Panc1 (cell line): ENCODE data around the gene COL11A2. TPM values are rescaled to one million over a fixed set of nuclear protein-coding genes. Genes with fewer than 3 reads are reported as not detected.

Source experiments
- ATAC-seq: fragments of 200-7000 bp; cut with Tn5 transposase; 2 replicates; pipeline ENCODE4 v1.9.1; 2020; ENCODE audit warnings: mild to moderate bottlenecking, moderate library complexity
- BruUV-seq: library from RNA; stranded (reverse); fragments of 400-500 nt; replicated peaks from 2 replicates; lab custom pipeline; 2021; lab: Mats Ljungman, UMichigan
- CTCF ChIA-PET: fragments of 300-600 bp; sonication (Branson Sonifier 250); formaldehyde crosslinking; loops from one replicate; lab custom pipeline; 2022; ENCODE audit warnings: antibody characterized with exemption; lab: Charles Lee
- POLR2A ChIA-PET: fragments of 300-600 bp; sonication (Branson Sonifier 250); formaldehyde crosslinking; loops from one replicate; lab custom pipeline; 2022; ENCODE audit warnings: antibody characterized with exemption; lab: Charles Lee
- DNase-seq: peaks from one replicate; pipeline ENCODE4 v3.0.0-alpha.2; 2010; ENCODE audit warnings: low read depth, low spot score
- H3K27ac ChIP-seq: 2 replicates; pipeline ENCODE4 v1.5.1; 2011; ENCODE audit warnings: mild to moderate bottlenecking, low read length, inconsistent platforms
- H3K27me3 ChIP-seq: fragments of 200-500 bp; sonication (Bioruptor generic); 2 replicates; pipeline ENCODE4 v1.6.0; 2014; ENCODE audit warnings: low read length, inconsistent platforms; ENCODE audit not compliant: control insufficient read depth, insufficient read depth
- H3K36me3 ChIP-seq: fragments of 200-500 bp; sonication (Bioruptor generic); 2 replicates; pipeline ENCODE4 v1.5.1; 2014; ENCODE audit warnings: inconsistent platforms, mild to moderate bottlenecking, low read length, moderate library complexity; ENCODE audit not compliant: control insufficient read depth, insufficient read depth
- H3K4me1 ChIP-seq: 2 replicates; pipeline ENCODE4 v1.5.1; 2011; ENCODE audit warnings: inconsistent platforms, mild to moderate bottlenecking, low read length, moderate library complexity; ENCODE audit not compliant: control insufficient read depth, insufficient read depth
- H3K4me3 ChIP-seq, 2 experiments: 2 replicates each; pipeline ENCODE4 v1.5.1; 2011 to 2012; ENCODE audit warnings: low read depth in 2 of 2, low read length in 2 of 2, mild to moderate bottlenecking in 2 of 2, inconsistent platforms in 1 of 2, moderate library complexity in 1 of 2
- H3K9me3 ChIP-seq: fragments of 200-500 bp; sonication (Bioruptor generic); 2 replicates; pipeline ENCODE4 v1.5.1; 2014; ENCODE audit warnings: low read depth, mild to moderate bottlenecking, inconsistent platforms, low read length, moderate library complexity; ENCODE audit not compliant: control insufficient read depth, insufficient read depth
- CTCF ChIP-seq: fragments of 450-650 bp; IDR thresholded peaks from 2 replicates; pipeline ENCODE4 v1.5.1; 2017; ENCODE audit warnings: mild to moderate bottlenecking
- POLR2AphosphoS5 ChIP-seq: IDR thresholded peaks from 2 replicates; pipeline ENCODE4 v1.6.1; 2012; ENCODE audit warnings: mild to moderate bottlenecking, low read depth, low read length, moderate library complexity
- REST ChIP-seq, 2 experiments: IDR thresholded peaks; 2 replicates each; pipeline ENCODE4 v1.6.1; 2011 to 2012; ENCODE audit warnings: low read depth in 2 of 2, control low read depth in 1 of 2, low read length in 1 of 2, mild to moderate bottlenecking in 1 of 2, moderate library complexity in 1 of 2; ENCODE audit not compliant: insufficient read depth in 1 of 2
- SIN3A ChIP-seq: IDR thresholded peaks from 2 replicates; pipeline ENCODE4 v1.6.1; 2012; ENCODE audit warnings: low read depth, mild to moderate bottlenecking, low read length, moderate library complexity, borderline replicate concordance; ENCODE audit not compliant: insufficient read depth
- TCF7L2 ChIP-seq: IDR thresholded peaks from 2 replicates; pipeline ENCODE4 v1.6.1; 2011; ENCODE audit warnings: mild to moderate bottlenecking, low read depth, low read length, inconsistent platforms
- in situ Hi-C: cut with HindIII; loops from 2 replicates; pipeline ENCODE4 v1.10.0; 2016; ENCODE audit warnings: low sequenced_read_pairs, low pct_unique_long_range_greater_than_20kb
- intact Hi-C: fragments of 100-400 bp; cut with micrococcal nuclease; formaldehyde crosslinking; loops from one replicate; pipeline ENCODE4 v1.10.0; 2022; ENCODE audit not compliant: unreplicated experiment
- total RNA-seq: library from RNA; stranded (reverse); gene quantifications from one replicate; pipeline ENCODE4 v1.2.1, GENCODE V29; 2021; ENCODE audit not compliant: unreplicated experiment

COL11A2 gene
- total RNA-seq, 1 experiment from 2014 or later = 0.57 TPM

- intact Hi-C loops (no loop called here), in situ Hi-C loops (no loop called here)
- no peaks in the 10 kb centered on the region for H3K27me3 ChIP-seq
- CTCF ChIA-PET = interaction anchor here (0.6 kb wide), 1 partner anchor 80 kb away, joined by 4 read pairs; no protein-coding TSS in a partner anchor
- ATAC-seq (no peak), DNase-seq (no peak)
- no peak overlapping the region for H3K27ac ChIP-seq
- POLR2A ChIA-PET = no interaction called here
- BruUV-seq = no TSS peak
- H3K4me1 ChIP-seq = peaks cover 4% of the 10 kb centered on the region
- no peaks in the 10 kb centered on the region for H3K36me3 ChIP-seq
- H3K4me3 ChIP-seq = no peak overlapping the region
- H3K9me3 ChIP-seq = no peaks in the 10 kb centered on the region
- TF ChIP-seq TCF7L2 (no peak), SIN3A (no peak)
Observed at GRCh38 chr6:33167374-33168283, 24.6 kb downstream of the COL11A2 start.

GRCh38 chr6:33166811-33167210 lies 25.5 kb downstream of the COL11A2 start:
- POLR2A ChIA-PET = no interaction called here
- H3K4me1 ChIP-seq = peaks cover 6% of the 10 kb centered on the region

GRCh38 chr6:33166363-33166762 lies 25.9 kb downstream of the COL11A2 start:
- DNase-seq (no peak), ATAC-seq (no peak)
- TF ChIP-seq TCF7L2 (no peak), REST (IDR thresholded peaks at IDR 0.05; ENCODE audit: insufficient read depth in 1 of 2, low read depth in 2 of 2, low read length in 1 of 2) (no peak), CTCF (no peak), POLR2AphosphoS5 (no peak), SIN3A (no peak)
- Histone ChIP-seq H3K36me3 (no peaks in the 10 kb centered on the region), H3K4me1 (peaks cover 9% of the 10 kb centered on the region), H3K9me3 (no peaks in the 10 kb centered on the region), H3K27me3 (no peaks in the 10 kb centered on the region), H3K4me3 (no peak overlapping the region), H3K27ac (no peak overlapping the region)
- intact Hi-C loops = no loop called here
- ChIA-PET POLR2A (no interaction called here), CTCF (no interaction called here)
- BruUV-seq = no TSS peak
- in situ Hi-C loops = no loop called here

More at GRCh38 chr6:33166811-33167210, 25.5 kb downstream of the COL11A2 start:
- CTCF ChIA-PET = no interaction called here
- Histone ChIP-seq H3K36me3 (no peaks in the 10 kb centered on the region), H3K4me3 (no peak overlapping the region), H3K27me3 (no peaks in the 10 kb centered on the region), H3K27ac (no peak overlapping the region), H3K9me3 (no peaks in the 10 kb centered on the region)
- BruUV-seq = no TSS peak
- intact Hi-C loops (no loop called here), in situ Hi-C loops (no loop called here)
- ATAC-seq = no peak
- TF ChIP-seq SIN3A = no peak
- TF ChIP-seq TCF7L2 = no peak
- no peak for DNase-seq
